HG03135 (cell line): ENCODE measurements around the gene ITFG2.
"Not testable (repeated sequence)": the region's sequence is repeated elsewhere in the genome, so short reads cannot be mapped to it uniquely, and the experiment has no call there.

Experiments used
- ATAC-seq: cut with Tn5 transposase; IDR thresholded peaks from one replicate; pipeline ENCODE4 v1.9.1; 2021; ENCODE audit warnings: mild to moderate bottlenecking, moderate library complexity; ENCODE audit not compliant: unreplicated experiment

The ITFG2 gene

DNA sequence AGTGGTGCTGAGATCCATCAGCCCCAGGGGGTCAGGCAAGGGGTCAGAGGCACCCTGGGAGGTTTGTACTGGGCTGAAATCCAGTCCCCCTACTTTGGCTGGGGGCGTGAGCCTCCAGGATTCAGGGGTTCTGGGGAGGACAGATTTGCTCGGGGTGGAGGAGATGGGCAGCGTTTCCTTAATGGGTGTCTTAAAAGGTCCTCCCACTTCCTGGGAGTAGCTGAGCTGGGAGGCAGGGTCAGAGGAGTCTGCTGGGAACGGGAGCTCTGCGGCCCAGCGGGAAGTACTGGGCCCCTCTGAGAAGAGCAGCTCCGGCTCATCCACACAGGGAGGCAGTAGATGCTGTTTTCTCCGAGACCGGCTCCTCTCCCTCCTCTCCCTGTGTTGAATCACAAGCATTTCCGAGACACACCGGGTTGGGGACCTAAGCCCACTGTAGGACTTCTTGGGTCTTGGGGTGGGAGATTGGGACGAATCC lies 46.5 kb downstream of the ITFG2 start:
- ATAC-seq: no peak

DNA sequence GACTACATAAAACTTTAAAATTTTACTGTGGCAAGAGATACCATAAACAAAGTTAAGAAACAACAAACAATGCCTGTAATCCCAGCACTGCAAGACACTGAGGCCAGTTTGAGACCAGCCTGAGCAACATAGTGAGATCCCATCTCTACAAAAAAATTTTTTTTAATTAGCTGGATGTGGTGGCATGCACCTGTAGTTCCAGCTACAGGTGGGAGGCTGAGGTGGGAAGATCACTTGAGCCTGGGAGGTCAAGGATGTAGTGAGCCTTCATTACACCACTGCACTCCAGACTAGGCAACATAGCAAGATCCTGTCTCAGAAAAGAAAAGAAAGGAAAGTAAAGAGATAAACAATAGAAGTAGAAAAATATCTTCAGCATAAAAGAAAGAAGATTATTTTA lies 47.7 kb downstream of the ITFG2 start:
- no peak for ATAC-seq

DNA sequence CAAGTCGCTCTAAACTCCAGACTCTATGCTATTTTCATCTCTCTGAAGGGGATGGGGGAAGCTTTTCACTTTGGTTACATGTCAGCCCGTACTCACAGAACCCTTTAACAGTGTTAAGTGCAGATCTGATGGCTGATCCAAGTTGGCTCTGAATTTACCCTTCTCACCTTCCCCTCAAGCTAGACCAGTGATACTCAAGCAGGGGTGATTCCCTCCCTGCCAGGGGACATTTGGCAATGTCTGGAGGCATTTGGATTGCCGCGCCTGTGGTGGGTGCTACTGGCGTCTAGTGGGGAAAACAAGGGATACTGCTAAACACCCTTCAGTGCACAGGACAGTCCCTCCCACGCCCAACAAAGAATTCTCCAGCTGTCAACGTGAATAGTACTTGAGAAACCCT lies 50.4 kb downstream of the ITFG2 start:
- ATAC-seq: no peak

DNA sequence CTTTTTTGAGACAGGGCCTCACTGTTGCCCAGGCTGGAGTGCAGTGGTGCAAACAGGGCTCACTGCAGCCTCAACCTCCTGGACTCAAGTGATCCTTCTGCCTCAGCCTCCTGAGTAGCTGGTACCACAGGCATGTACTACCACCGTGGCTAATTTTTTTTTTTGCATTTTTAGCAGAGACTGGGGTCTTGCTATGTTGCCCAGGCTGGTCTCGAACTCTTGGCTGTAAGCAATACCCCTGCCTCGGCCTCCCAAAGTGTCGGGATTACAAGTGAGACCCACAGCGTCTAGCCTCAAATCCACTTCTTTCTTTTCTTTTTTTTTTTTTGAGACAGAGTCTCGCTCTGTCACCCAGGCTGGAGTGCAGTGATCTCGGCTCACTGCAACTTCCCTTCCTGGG lies 50.9 kb downstream of the ITFG2 start:
- ATAC-seq: not testable (repeated sequence)

DNA sequence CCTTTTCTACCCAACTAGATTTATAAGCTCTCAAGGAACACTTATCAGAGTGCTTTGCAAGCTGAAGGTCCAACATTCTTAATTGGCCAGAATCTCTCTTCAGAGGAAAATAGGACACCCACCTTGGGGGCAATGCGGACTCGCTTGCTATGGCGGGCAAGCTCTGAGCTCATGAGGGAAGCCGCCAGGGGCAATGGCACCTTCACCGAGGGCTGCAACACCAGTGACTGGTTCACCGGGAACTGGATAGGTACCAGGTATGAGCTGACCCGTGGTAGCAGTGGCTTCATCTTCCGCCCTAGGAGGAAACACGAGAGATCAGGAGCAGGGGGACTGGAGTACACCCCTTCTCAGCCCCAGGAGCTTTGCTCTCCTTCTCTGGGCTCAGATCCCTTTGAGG lies 51.7 kb downstream of the ITFG2 start:
- ATAC-seq: no peak

DNA sequence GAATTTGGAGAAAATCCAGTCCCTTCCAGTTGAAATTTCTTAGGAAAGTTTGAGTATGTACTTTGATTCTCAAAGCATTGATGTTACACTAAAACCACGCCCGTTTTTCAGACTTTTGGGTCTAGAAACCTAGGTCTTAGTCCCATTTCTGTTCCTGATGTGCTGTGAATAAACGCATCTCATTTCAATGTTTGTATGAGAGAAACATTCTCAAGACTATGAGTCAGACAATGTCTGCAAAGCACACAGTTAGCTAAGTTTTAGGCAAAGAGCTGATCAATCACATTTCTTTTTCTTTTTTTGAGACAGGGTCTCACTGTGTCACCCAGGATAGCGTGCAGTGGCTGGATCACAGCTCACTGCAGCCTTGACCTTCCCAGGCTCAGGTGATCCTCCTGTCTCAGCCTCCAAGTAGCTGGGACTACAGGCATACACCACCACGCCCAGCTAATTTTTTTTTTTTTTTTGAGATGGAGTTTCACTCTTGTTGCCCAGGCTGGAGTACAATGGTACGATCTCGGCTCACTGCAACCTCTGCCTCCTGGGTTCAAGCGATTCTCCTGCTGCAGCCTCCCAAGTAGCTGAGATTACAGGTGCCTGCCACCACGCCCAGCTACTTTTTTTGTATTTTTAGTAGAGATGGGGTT lies 56.6 kb downstream of the ITFG2 start:
- not testable (repeated sequence) for ATAC-seq
